Activated T-cell treated with anti-CD3 and anti-CD28 coated beads for 4 hours (primary cell): Measurements from ENCODE around the gene DRC3.
"Not testable (repeated sequence)": the region's sequence is repeated elsewhere in the genome, so short reads cannot be mapped to it uniquely, and the experiment has no call there.

Source experiments
- DNase-seq: peaks from one replicate; pipeline ENCODE4 v3.0.0-alpha.2; 2020

DRC3 gene, protein sequence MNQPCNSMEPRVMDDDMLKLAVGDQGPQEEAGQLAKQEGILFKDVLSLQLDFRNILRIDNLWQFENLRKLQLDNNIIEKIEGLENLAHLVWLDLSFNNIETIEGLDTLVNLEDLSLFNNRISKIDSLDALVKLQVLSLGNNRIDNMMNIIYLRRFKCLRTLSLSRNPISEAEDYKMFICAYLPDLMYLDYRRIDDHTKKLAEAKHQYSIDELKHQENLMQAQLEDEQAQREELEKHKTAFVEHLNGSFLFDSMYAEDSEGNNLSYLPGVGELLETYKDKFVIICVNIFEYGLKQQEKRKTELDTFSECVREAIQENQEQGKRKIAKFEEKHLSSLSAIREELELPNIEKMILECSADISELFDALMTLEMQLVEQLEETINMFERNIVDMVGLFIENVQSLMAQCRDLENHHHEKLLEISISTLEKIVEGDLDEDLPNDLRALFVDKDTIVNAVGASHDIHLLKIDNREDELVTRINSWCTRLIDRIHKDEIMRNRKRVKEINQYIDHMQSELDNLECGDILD

GRCh38 chr17:17972126-17972951 lies at the start of gene DRC3, which contains the start of gene TOM1L2:
Gene DRC3, plus strand, starts transcription at chr17:17972862. Its CDS starts 4,737 bp downstream, at chr17:17977599.
Gene TOM1L2, minus strand, starts transcription at chr17:17972400. Its CDS starts 87 bp downstream, at chr17:17972313.
- DNase-seq = peak; percentile 100

- no peak for DNase-seq
Measured at GRCh38 chr17:17924131-17924856, 48.4 kb upstream of the DRC3 start.

- DNase-seq = no peak
Measured at GRCh38 chr17:17924857-17925250, 47.8 kb upstream of the DRC3 start.

GRCh38 chr17:17926036-17926435 lies 46.6 kb upstream of the DRC3 start:
- no peak for DNase-seq

- no peak for DNase-seq
Measured at GRCh38 chr17:17926840-17927449, 45.7 kb upstream of the DRC3 start.

DNA sequence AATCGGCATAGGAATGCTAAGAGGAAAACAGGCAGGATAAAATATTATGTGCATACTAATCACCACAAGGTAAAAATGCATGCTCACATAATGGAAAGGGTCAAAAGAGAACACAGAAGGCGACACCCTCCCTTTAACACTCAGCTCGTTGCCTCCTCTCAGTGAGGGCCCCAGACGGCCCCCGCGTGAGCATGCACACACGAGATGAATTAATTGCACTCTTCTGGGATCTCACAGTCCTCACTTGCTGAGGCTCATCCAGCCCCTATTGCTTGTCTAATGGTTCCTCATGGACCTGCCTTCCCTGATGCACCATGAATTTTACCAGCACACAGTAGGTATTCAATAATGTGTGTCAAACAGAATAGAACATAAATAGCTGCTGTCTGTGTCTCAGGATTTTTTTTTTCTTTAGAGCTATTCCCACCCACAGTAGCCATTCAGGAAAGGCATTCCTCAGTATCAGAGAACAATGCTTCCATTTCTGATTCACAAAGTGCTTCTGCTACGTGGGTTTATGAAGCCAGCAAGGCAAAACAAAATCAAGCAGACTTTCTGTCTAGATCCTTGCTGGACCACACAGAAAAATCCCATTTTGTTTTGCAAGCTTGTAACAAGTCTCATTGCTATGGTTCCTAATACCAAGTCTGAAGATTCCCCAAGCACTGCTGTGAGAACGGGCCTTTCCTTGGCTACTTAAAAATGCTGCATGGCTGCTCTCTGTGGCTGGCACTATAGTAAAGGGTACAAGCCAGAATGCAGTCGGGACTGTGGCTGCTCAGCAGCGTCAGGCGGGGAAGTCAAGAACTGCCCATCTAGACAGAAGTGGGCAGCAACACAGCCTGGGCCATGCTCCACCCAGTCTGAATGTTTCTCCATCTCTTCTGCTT lies 44.0 kb upstream of the DRC3 start:
- DNase-seq = no peak

GRCh38 chr17:17929655-17930380 lies 42.8 kb upstream of the DRC3 start:
- no peak for DNase-seq

- no peak for DNase-seq
Measured at GRCh38 chr17:17930674-17931073, 42.0 kb upstream of the DRC3 start.

DNA sequence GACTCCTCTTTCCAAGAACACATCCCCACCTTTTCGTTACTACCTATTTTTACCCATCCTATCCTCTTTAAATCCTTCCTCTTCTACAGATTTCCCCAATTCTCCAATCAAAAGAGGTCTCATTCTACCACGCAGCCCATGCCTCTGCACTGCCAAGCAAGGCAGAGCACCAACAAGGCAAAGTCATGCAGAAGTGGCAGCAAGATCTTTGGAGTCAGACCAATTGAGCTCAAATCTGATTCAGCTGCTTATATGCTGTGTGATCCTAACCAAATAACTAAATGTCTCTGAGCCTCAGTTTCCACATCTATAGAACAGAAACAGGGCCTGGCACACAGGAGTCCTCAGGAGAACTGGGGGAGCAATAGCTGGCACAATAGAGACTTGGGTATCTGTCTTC lies 41.5 kb upstream of the DRC3 start:
- DNase-seq = no peak

- DNase-seq = no peak
Measured at GRCh38 chr17:17933775-17934174, 38.9 kb upstream of the DRC3 start.

GRCh38 chr17:17934214-17934613 lies 38.4 kb upstream of the DRC3 start:
- no peak for DNase-seq

- DNase-seq = no peak
Measured at GRCh38 chr17:17934806-17935205, 37.9 kb upstream of the DRC3 start.

- DNase-seq = no peak
Measured at GRCh38 chr17:17935321-17936271, 37.1 kb upstream of the DRC3 start.

GRCh38 chr17:17937201-17937853 lies 35.3 kb upstream of the DRC3 start:
- no peak for DNase-seq

DNA sequence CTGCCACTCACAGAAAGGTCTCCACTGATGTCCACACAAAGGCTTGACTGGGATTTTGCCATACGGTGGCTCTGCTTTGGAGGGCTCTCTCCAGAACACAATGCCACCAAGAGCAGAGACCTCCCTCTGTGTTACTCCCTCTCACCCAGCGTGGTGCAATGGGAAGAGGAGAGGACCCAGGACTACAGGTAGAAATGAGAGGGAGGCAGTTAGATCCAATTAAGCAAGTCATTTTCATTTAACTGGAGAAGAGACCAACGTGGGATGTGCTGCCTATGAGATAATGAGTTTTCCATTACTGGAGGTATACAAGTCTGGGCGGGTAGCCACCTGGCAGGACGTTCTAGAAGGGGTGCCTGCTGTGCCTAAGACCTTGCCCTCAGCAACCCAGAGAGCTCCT lies 34.7 kb upstream of the DRC3 start:
- DNase-seq = no peak

DNA sequence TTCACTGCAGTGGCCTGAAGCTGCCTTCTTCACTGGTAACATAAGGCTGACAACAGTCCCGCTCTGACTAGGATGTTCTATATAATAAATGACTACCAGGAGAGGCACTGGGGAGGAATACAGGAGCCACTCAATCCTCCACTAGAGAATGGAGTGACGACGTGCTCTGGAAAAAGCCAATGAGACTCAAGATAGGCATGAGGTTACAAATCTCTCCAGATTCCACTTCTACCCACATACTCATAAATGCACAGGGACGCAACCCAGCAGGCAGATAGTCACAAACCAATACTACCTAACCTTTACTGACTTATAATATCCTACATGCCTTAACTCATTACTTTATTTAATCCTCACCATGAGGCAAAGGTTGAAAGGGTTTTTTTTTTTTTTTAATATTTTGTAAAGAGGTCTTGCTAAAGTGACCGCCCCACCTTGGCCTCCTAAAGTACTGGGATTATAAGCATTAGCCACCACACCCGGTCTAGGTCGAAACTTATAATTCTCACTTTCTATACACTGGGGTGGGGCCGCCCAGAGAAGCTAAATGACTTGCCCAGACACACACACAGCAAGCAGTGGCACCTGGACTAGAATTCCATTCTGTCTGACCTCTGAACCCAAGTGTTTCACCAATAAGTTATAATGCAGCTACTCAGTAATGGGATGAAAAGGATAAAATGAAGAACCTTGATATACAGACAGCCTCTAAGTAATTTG lies 34.1 kb upstream of the DRC3 start:
- no peak for DNase-seq

- not testable (repeated sequence) for DNase-seq
Measured at GRCh38 chr17:17939941-17940340, 32.7 kb upstream of the DRC3 start.

DNA sequence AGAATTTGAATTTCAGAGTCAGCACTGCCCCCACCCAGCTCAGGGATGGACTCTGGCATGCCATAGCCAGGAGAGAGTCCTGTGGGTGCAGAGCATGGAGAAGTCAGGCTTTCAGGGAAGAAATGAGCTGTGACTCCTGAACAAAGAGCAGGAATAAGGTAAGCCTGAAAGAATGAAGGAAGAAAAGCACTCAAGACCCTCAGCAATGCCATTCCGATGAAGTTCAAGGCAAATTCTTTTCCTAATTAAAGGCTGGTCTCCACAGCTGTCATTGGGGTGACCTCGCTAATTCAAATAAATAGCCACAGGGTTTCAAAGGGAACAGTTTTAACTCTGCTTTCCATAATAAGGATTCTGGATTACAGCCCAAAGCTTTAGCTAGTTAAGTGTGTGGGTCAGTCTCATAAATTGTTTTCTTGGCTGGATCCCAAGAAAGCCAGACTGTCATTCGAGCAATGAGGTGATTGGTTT lies 32.2 kb upstream of the DRC3 start:
- DNase-seq = no peak
